Jurkat, Clone E6-1 (cell line): Measurements from ENCODE around the gene PRXL2B.
A peak's percentile ranks its signal among the peaks of the same experiment; 100 is the strongest.

Experiments
- DNase-seq: peaks from one replicate; pipeline ENCODE4 v3.0.0-alpha.2; 2011; ENCODE audit warnings: low read depth, low spot score
- H3K4me3 ChIP-seq: 2 replicates; pipeline ENCODE4 v1.5.1; 2011; ENCODE audit warnings: mild to moderate bottlenecking, low read length, control low read depth, moderate library complexity

Gene PRXL2B

GRCh38 chr1:2580691-2581090 is 5.9 kb upstream of the PRXL2B start:
- no peak overlapping the region for H3K4me3 ChIP-seq
- no peak for DNase-seq

DNA sequence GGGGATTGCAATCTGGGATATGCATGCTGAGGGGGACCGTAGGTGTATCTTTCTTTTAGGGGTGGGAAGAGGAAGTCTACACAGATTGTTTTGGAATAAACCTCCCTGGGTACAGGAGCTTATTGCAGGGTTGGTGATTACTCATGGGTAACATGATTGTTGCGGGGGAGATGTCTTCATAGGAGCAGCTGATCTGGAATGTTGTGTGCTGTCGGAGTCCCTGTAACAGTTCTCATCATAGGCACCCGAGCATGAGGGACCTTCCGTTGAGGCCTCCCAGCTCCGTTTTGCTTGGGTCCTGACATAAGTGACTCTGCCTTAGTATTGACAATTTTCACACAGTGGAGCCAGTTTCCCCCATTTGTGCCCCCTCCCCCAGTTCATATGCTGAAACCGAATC is 4.2 kb upstream of the PRXL2B start:
- DNase-seq, result no peak
- H3K4me3 ChIP-seq, result no peak overlapping the region

GRCh38 chr1:2583331-2583791 is 3.2 kb upstream of the PRXL2B start:
- no peak for DNase-seq
- H3K4me3 ChIP-seq, result no peak overlapping the region

DNA sequence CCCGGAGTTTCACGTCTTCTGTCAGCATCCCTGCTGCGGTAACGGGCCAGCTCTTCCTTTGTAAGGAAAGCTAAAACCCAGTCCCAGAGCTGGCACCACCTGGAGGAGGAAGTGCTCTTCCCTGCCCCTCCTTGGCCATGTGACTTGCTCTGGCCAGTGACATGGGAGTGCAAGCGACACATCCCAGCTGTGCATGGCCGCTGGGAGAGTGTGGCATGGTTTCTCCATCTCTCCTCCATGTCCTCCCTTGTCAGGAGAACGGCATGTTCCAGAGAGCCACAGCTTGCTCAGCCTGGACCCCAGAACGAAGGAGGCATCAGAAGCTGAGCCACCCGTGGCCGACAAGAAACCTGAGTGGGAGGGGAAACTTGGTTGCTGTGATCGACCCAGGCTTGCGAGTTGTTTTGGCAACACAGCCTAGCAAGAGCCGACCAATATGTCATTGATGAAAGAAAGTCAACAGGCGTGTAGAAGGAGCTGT is 2.7 kb upstream of the PRXL2B start:
- no peak for DNase-seq
- H3K4me3 ChIP-seq, result no peak overlapping the region

- H3K4me3 ChIP-seq, result peak overlapping the region; percentile 92
- DNase-seq, result no peak
Observed at GRCh38 chr1:2584686-2585317, 1.8 kb upstream of the PRXL2B start.

- DNase-seq, result peak; percentile 61
- H3K4me3 ChIP-seq, result peak overlapping the region; percentile 92
Observed at GRCh38 chr1:2585318-2586092, 1.1 kb upstream of the PRXL2B start.

DNA sequence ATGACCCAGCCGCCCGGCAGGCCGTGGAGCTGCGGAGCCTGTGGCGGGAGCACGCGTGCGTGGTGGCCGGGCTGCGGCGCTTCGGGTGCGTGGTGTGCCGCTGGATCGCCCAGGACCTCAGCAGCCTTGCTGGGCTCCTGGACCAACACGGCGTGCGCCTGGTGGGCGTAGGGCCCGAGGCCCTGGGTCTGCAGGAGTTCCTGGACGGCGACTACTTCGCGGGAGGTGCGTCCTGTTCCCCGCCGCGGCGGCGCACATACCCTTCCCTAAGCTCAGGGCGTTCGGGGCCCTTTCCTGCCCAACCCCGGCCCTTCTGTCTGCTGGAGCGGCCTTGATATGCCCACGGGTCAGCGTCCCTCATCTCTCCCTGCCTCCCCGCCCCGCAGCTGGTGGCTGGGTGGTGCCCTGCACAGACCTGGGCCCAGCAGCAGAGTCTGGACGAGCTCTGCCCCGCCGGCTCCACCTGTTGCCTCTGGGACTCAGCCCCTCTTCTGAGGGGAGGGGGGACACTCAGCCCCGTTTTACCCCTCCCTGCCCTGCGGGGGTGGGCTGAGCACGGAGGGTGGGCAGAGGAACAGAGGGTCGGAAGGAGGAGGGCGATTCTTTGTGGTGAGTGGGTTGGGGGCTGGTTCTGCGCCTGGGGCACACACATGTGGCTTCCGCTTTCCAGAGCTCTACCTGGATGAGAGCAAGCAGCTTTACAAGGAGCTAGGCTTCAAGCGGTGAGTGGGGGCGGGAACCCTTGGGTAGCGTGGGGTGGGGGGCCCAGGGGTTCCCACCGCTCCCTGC is 688 bp downstream of the PRXL2B start:
- H3K4me3 ChIP-seq, result peak overlapping the region; percentile 68
- DNase-seq, result no peak

GRCh38 chr1:2587860-2588571 is 1.4 kb downstream of the PRXL2B start:
- DNase-seq, result no peak
- no peak overlapping the region for H3K4me3 ChIP-seq

DNA sequence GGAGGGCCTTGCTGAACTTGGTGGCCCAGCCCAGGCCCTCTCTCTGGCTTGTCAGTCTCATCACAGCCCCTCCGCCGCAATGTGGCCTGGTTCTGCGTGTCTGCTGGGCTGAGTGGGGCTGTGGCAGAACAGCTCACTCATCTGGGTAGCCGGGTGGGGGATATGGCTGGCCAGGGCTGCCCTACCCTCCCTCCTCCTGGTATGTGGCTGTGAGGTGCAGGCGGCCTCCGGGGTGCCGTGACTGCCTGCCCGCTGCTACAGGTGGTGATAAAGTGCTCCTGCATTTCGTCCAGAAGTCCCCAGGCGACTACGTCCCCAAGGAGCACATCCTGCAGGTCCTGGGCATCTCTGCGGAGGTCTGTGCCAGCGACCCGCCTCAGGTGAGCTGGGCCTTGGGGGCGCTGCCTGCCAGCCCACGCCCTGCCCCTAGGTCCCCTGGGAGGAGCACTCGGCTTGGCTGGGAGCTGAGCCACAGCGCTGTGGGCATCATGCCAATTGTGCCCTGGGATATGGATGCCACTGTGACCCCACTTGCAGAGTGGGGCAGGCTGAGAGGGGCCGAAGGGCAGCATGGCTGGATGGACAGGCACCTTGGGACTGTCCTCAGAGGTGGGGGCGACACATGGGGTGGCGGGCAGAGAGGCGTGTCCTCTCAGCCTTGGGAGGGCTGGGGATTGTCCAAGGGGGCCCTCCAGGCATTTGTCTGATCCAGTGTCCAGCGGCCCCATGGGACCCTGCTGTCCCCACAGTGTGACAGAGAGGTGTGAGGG is 2.3 kb downstream of the PRXL2B start:
- DNase-seq, result no peak
- no peak overlapping the region for H3K4me3 ChIP-seq

DNA sequence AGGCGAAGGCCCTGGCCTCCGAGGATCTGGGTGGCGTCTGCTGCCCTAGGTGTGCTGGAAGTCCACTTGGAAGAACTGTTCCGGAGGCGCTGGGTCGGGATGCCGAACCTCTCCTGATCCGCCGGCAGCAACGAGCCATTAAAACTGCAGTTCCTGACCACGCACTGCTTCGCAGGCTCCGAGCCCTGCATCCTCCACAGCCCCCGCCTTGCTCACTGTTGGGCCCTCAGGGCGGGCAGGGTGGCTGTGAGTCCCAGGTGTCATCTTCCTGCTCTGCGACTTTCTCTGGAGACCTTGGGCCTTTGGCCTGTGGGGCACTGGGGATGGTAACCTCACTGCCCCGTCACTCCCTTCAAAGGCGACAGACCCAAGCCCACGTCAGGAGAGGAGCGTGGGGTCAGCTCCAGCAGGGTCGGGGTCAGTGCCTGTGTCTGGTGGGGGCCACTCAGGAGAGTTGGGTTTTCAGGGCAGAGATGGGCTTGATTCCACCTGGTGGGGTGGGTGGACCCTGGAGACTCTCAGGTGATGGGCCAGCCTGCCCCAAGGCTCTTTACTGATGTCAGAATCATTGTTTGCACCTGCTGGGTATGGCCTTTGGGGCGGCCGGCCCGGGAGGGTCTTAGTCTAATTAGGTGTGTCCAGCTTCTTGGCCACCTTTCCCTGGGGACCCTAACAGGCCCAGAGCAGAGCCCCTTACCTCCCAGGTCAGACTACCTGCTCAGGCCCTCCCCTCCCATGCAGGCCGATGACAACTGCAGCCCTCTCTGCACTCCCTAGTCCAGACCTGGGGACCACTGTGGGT is 3.1 kb downstream of the PRXL2B start:
- H3K4me3 ChIP-seq, result no peak overlapping the region
- no peak for DNase-seq

DNA sequence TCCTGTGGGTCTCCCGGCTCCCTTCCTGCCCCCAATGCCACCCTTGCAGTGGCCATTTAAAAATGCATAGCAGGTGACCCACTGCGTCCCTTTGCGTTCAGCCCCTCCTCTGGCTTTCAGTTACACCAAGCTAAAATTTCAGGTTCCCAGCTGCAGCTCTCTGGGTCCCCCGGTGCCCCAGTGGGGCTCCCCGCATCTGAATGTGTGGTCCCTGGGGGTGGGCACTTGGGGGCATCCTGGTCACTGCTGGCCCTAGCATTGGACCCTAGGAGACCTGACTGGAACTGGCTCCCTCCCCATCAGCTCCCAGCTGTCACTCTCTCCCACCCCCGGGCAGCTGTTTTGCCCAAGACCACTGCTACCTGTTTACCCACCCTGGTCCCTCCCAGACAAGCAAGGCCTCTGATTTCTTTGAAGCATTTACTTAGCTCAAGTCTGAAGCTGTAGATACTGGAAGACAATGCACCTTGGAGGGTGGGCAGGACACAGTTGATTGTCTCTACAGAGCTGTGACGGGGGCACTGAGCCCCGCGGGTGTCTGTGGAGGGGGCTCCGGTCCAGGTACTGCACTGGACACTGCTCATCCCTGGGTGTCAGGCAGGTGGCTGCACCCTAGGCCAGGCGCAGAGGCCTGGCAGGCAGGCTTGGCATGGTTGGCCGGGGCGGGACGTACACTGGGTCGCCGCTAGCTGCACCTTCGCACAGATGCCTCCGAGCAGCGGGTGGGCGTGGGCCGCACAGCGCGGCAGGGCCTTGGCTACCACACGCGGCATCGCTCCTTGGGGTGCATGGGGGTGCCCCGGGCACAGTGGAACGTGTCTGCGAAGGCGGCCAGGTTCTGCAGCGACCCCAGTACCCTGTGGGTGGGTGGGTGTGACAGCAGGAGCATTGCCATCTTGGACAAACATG is 3.9 kb downstream of the PRXL2B start:
- DNase-seq, result no peak
- no peak overlapping the region for H3K4me3 ChIP-seq

DNA sequence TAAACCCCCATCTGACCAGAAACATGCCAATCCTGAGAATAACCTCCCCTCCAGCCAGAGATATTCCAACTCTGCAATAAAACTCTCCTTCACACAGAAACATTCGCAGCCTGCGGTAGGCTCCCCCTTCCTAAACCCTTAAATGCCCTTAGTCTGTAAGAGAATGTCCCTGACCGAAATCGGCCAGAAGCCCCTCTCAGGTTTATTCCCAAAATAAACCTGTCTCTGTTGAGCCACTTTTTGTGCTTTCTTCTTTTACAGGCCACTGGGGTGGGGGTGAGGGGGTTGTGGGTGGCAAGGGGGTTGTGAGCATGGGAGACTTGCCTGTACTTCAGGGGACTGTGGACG is 4.6 kb downstream of the PRXL2B start:
- no peak for DNase-seq
- no peak overlapping the region for H3K4me3 ChIP-seq

- DNase-seq, result no peak
Observed at GRCh38 chr1:2591581-2592261, 5.1 kb downstream of the PRXL2B start.

GRCh38 chr1:2592672-2593071 is 6.1 kb downstream of the PRXL2B start:
- H3K4me3 ChIP-seq, result no peak overlapping the region
- no peak for DNase-seq

More at GRCh38 chr1:2591581-2592261, 5.1 kb downstream of the PRXL2B start:
- H3K4me3 ChIP-seq, result no peak overlapping the region

DNA sequence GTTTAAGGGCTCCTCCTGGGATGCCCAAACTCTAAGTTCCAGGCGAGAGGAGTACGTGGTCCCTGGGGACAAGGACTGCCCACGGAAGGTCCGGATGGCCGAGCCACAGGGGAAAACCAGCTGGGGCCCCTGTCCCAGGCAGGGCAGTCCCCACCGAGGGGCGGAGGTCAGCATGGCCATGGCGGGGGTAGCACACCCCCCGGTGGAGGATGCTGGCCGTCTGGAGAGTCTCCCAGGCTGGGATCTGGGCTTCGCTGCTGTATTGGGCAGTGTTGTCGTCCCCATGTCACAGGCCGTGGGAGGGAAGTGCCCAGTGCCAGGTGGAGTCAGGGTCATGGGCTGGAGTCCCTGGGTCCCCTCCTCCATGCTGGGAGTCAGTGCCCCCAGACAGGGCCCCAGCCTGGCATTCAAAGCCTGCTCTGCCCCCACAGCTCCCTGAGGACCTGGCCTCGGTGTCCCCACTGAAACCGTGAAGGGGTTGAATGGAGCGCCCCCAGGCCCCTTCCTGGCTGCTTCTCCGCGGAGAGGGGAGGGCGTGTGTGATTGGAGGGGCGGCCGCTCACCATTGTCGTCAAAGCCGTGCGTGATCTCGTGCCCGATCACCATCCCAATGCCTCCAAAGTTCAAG is 6.8 kb downstream of the PRXL2B start:
- no peak for DNase-seq
- H3K4me3 ChIP-seq, result no peak overlapping the region
